Dedifferentiated amniotic fluid mesenchymal stem cell (primary cell): Measurements from ENCODE around the gene ABTB1.

ENCODE experiments used
- DNase-seq: peaks from one replicate; pipeline ENCODE4 v3.0.0-alpha.2; 2016; ENCODE audit errors: extremely low spot score

Gene ABTB1

DNA sequence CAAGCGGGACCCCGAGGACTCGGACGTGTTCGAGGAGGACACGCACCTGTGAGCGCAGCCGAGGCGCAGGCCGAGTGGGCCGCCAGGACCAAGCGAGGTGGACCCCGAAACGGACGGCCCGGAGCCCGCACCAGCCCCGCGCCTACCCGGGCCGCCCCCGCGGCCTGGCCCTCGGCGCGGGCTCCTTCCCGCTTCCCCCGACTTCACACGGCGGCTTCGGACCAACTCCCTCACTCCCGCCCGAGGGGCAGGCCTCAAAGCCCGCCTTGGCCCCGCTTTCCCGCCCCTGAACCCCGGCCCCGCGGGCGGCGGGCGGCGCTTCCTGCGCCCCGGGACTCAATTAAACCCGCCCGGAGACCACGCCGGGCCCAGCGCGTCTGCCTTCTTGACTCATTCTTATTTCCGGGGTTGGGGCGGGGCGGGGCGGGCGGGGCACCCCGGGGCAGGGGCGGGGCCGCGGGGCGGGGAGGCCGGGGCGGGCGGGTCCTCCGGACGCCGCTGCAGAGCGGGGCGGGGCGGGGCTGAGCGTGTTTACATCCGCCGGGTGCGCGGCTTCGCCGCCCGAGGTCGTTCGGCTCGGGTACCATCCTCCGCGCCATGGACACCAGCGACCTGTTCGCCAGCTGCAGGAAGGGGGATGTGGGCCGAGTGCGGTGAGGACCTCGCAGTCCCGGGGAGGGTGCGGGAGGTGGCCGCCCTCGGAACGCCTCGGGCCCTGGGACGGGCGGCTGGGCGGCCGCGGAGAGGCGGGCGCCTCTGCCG, at the start of gene ABTB1:
TSS of gene ABTB1 (plus strand) at position 524 of the 762 bp plus-strand sequence. CDS start at position 598, 74 bp downstream.
- DNase-seq: peak; percentile 52

- DNase-seq: no peak
These were observed 48.7 kb upstream of the ABTB1 start for GRCh38 chr3:127624063-127624462.

DNA sequence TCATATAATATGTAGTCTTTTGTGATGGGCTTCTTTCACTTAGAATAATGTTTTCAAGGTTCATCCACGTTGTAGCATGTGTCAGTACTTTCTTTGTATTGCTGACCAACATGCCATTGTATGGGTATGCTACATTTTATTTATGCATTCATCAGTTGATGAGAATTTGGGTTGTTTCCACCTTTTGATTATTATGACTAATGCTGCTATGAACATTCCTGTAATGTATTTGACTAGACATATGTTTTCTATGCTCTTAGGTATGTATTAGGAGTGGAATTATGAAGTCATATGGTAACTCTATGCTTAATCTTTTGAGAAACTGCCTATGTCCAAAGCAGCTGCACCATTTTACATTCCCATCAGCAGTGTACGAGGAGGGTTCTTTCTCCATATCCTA, 46.9 kb upstream of the ABTB1 start:
- DNase-seq: no peak

DNA sequence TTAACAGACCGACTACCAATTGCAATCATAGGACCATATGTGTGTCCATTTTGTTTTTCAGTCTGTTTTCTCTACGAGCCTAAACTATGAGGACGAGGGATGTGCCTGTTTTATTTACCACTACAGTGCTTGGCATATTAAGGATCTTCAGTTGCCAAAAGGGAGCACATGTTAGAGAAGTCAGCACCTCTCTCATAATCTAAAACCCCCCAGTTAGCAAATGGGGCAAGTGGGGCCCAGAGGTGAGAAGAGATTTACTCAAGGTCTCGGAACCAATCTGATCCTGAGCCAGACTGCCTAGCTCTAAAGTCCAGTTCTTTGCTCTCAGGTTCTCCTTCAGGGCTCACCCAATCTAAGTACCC, 44.3 kb upstream of the ABTB1 start:
- no peak for DNase-seq

DNA sequence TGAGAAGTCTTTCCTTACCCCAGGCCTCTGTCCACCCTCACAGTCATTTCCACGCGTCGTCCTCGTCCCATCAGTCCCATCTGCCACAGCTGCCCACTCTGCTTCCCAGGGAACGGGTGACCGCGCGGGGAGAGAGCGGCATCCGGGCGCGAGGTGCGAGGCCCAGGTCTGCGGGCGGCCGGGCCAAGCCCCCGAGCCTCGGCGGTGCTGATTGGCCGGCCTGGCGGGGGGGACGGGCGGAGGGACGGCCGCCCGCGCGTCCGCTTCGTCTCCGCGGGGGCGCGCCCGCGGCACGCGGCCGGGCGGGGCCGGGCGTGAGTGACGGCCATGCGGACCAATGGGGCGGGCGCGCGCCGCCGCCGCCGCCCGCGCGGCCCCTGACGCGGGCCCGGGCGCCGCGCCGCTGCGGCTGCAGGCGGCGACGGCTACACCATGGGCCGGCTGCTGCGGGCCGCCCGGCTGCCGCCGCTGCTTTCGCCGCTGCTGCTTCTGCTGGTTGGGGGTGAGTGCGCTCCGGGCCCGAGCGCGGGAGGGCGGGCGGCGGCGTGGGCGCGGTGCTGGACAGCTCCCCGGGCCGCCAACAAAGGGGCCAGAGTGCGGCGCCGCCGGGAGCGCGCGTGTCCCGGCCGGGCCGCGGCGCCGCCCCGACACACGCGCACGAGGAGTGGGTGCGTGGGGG, 43.8 kb upstream of the ABTB1 start, which contains the start of gene PODXL2:
TSS of gene PODXL2 (plus strand) at position 398 of the 679 bp plus-strand sequence. CDS start at position 433, 35 bp downstream.
- DNase-seq: no peak

GRCh38 chr3:127629467-127630403, 43.0 kb upstream of the ABTB1 start:
- no peak for DNase-seq

- no peak for DNase-seq
These were observed 41.7 kb upstream of the ABTB1 start for GRCh38 chr3:127630811-127631714.

DNA sequence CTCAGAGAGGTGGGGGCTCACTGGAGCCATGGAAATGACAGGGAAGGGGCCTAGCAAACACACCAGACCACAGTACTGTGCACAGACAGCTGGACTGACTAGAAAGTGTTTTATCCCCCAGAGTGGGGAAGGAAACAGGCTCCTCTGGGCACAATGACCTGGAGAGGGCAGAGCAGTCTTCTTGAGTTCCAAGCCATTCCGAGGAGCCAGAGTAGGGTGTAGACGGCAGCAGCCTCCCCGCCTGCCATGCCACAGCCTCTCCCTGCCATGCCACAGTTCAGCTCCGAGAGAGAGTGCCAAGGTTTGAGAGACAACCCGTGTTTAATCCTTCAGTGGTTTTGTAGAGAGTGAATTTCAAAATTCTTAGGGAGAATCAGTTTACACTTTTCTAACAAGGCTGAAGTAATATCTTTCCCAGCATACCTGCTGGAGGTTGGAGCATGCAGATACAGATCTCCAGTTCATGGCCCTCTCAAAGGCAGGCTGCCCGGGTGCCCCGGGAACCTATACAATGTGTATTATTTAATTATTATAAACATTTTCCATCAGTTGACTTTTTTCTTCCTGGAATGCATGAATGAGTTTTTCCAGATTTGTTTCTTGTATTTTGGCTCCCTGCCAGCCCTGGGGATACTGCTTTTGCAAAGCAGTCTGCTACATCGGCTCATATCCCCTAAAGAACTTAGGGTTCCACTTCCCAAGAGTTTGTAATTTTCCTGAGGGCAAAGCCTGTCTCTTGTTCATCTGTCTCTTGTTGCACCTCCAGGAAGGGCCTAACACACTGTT, 40.5 kb upstream of the ABTB1 start:
- DNase-seq: no peak

- DNase-seq: no peak
These were observed 38.1 kb upstream of the ABTB1 start for GRCh38 chr3:127634653-127635052.

DNA sequence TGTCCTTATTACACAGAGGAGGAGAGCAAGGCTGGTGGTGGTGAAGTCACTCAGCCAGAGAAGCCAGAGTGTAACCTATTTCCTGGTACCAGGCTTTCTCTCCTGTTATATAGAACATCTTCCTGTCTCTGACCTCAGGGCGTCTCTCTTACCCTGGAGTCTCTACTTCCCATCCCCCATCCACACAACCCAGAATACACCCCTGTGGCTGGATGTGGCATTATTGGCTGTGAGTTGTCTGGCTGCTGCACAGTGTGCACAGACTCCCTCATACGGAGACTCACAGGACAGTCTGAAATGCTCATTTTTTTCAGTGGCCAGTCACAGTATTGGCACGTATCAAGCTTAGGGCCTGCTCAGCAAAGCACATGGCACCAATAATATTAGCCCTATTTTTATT, 35.2 kb upstream of the ABTB1 start:
- DNase-seq: no peak

DNA sequence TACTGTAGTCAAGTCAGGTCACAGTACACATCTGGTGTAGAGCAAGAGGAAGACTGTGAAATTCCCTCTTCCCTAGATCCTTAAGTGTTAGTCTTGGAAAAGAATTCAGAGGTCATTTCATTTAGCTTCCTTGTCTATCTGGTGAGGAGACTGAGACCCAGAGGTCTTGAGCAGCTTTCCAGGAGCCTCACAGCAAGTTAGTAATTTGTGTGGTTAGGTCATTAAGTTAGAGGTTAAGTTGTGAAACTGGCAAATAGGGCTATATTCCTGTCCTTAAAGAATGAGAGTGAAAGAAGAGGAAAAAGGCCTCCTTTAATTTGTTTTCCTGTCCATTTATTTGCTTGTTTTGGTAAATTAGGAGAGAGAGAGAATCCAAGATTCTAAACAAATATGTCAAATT, 34.8 kb upstream of the ABTB1 start:
- no peak for DNase-seq

DNA sequence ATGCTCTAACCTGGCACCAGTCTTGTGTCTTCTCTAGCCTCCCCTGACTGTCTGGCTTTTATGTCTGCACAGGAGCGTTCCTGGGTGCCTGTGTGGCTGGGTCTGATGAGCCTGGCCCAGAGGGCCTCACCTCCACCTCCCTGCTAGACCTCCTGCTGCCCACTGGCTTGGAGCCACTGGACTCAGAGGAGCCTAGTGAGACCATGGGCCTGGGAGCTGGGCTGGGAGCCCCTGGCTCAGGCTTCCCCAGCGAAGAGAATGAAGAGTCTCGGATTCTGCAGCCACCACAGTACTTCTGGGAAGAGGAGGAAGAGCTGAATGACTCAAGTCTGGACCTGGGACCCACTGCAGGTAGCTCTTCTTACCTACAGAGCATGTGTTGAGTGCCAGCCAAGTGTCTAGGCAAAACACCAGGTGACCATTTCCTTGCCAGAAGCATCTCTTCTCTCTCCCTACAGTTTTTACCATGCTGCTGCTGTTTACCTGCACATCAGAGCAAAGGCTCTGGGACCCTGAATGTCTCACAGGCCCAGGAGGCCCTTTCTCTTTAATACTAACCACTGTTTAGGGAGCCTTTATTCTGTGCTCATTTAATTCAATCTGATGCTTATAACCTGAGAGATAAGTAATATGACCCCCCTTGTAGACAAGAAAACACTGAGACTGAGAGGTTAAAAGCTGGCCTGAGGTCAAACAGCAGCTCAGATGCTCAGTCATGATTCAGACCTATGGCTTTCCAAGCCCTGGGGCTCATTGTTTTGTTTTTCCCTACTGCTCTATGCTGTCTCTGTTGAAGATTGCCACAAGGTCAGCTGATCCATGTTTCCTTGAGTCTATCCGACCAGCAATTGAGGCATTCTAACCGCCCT, 33.3 kb upstream of the ABTB1 start:
- DNase-seq: peak; percentile 31

DNA sequence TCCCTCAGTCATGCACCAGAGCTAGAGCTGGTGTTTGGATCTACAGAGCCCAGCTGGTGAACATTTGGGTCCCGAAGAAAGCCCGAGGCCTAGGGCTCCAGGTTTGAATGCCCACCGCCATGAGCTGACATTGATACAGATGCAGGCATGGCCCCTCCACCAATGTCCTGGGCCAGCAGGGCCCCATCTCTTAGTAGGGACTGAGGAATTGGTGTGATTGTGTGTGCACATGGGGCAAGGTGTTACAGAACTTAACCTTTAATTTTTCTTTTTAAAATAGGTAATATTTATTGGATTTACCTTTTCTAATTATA, 32.8 kb upstream of the ABTB1 start:
- no peak for DNase-seq

GRCh38 chr3:127644641-127645370, 27.9 kb upstream of the ABTB1 start:
- DNase-seq: no peak

- no peak for DNase-seq
These were observed 27.3 kb upstream of the ABTB1 start for GRCh38 chr3:127645371-127646015.

GRCh38 chr3:127646501-127647046, 26.2 kb upstream of the ABTB1 start:
- DNase-seq: no peak

DNA sequence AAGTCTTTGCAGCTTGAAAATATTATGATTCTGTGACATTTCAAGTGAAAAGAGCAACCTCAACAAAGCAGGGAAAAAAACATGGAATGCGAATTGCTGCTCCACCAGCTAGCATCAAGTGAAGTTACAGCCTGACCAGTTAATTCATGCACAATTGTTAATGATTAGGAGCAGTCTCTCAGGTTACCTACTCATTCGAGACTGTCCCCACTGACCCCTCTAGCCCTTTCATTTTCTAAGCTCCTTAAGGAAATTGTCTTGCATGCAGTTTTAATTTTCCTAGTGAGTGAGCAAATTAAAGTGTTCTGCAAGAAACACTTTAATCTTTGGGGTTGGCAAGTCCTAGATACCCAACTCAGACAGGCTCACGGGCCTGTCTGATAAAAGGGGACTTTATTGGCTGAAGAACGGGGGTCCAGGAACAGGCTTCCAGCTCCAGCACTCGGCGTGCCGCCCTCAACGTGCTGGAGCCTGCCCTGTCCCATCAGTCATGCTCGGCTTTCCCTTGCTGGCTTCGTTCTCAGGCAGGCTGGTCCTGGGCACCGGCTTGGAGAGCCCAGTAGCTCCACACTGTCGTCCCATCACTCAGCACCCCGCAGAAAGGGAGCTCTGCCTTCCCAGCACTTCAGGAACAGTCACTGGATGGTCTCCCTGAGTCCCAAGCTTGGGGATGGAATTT, 25.4 kb upstream of the ABTB1 start:
- no peak for DNase-seq

DNA sequence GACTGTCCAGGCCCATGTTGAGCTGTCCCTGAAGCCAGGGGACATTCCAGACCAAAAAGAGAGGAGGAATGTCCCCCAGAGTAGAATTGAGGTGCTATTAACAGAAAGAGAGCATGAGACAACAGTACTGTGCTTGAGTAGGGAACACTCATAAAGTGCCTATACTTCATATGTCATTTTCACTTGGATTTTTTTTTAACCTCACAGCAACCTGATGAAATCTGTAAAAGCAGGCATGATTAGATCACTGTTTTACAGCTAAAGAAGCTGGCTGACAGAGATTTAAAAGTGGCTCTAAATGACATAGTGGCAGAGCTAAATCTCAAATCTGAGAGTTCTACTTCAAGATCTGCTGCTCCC, 24.9 kb upstream of the ABTB1 start:
- no peak for DNase-seq
